Brain pericyte (primary cell): ENCODE measurements around the gene C5orf34.
"Not testable (repeated sequence)": the region's sequence is repeated elsewhere in the genome, so short reads cannot be mapped to it uniquely, and the experiment has no call there.

Experiments
- DNase-seq: peaks from one replicate; pipeline ENCODE4 v3.0.0-alpha.2; 2012; ENCODE audit warnings: low read depth, low spot score

C5orf34 gene

GRCh38 chr5:43515678-43516048 lies 715 bp upstream of the C5orf34 start:
- DNase-seq = no peak

GRCh38 chr5:43514471-43514815 lies 505 bp downstream of the C5orf34 start:
- DNase-seq = no peak

- no peak for DNase-seq
Observed at GRCh38 chr5:43514025-43514424, 923 bp downstream of the C5orf34 start.

DNA sequence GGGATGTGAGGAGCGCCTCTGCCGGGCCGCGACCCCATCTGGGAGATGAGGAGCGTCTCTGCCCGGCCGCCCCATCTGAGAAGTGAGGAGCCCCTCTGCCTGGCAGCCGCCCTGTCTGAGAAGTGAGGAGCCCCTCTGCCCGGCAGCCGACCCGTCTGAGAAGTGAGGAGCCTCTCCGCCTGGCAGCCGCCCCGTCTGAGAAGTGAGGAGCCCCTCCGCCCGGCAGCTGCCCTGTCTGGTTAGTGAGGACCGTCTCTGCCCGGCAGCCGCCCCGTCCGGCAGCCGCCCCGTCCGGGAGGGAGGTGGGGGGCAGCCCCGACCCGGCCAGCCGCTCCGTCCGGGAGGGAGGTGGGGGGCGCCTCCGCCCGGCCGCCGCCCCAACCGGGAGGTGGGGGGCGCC lies 3.9 kb downstream of the C5orf34 start:
- DNase-seq = not testable (repeated sequence)

GRCh38 chr5:43498581-43498980 lies 16.4 kb downstream of the C5orf34 start:
- DNase-seq = no peak

DNA sequence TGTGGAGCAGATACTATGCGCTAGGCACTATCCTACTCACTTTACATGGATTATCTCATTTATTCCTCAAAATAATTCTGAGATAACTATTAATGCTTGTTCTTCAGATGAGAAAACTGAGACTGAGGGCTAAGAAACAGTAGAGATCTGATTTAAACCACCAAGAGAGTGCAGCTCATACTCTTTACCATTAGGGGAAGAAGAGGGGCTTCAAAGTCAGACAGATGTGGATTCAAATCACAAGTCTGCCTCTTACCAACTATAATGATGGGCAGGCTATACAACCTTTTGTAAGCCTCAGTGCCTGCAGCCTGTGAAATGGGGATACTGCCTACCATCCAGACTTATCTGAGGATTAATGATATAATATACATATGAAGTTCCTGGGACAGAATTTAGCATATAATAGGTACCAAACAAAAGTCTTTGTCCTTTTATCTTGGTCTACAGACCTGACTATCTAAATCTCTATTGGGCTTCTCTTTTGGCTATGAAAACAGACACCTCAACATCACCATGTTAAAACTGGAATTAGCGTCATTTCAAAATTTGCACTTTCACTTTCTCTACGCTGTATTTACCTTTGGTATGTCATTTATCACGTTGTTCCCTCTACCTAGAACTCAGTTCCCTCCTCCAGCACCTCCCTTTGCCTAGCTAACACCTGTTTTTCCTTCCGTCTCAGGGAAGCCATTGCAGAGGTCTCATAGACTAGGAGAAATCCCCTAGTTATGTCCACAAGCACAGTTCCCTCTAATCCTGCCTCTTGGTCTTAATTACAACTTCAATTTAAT lies 17.4 kb downstream of the C5orf34 start:
- DNase-seq = no peak

DNA sequence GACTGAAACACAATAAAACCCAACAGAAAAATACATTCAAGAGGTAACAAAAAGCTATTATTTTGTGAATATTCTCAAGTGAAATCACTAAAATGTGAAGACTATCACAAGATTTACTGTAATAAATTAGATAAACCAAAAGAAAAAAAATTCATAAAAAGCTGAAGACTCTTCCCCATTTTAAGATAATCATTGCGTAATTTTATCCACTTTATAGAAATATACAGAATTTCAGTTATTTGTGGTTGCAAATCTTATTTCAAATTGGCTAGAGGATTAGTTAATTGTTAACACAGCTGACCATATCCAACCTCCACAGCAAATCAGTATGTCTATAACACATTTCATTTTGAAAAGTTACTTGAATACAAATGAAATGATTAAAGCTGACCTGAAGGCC lies 23.6 kb downstream of the C5orf34 start:
- DNase-seq = no peak

GRCh38 chr5:43486353-43486752 lies 28.6 kb downstream of the C5orf34 start:
- DNase-seq = no peak

- DNase-seq = no peak
Observed at GRCh38 chr5:43485406-43485805, 29.5 kb downstream of the C5orf34 start.

GRCh38 chr5:43484106-43484849 lies 30.7 kb downstream of the C5orf34 start:
- DNase-seq = peak; percentile 26

DNA sequence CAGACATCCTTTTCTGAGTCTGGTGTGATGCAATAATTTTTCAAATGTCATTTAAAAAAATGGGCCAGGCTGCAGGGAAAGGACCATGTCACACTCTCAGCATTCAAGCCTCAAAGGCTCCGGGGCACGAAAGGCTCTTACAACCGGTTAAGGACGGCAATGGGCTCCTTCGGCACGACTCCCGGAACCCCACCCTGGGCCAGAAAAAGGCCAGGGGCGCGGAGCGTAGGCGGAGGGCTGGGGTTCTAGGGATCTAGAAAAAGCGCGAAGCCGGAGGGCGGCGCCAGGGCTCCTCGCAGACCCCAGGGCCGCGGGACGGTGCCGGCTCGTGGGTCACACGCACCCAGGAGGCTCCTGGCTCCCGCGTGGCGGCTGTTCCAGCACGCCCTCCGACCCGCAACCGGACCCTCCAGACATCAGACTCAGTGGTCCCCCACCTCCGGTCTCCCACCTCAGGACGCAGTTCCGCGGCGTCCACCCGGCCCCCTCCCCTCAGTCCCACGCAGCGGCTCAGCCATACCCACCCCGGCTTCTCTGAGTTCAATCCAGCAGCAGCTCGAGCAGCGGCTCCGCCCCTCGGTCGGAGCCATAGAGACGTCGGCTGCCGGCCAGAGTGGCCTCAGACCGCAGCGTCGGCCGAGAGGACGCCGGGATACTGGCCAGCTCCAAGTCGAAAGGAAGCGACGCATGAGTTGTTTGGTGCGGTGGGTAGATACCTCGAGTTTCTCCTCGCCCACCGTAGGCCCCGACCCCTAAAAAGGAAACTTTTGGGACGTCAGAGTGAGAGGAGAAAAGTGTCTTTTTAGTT lies 31.4 kb downstream of the C5orf34 start, which contains the start of gene TMEM267:
Gene TMEM267 (minus strand): TSS at position 568 of the 808 bp plus-strand sequence. CDS start 29,896 bp downstream, outside the sequence.
- peak; percentile 80 for DNase-seq

GRCh38 chr5:43482490-43483297 lies 32.3 kb downstream of the C5orf34 start:
- no peak for DNase-seq

DNA sequence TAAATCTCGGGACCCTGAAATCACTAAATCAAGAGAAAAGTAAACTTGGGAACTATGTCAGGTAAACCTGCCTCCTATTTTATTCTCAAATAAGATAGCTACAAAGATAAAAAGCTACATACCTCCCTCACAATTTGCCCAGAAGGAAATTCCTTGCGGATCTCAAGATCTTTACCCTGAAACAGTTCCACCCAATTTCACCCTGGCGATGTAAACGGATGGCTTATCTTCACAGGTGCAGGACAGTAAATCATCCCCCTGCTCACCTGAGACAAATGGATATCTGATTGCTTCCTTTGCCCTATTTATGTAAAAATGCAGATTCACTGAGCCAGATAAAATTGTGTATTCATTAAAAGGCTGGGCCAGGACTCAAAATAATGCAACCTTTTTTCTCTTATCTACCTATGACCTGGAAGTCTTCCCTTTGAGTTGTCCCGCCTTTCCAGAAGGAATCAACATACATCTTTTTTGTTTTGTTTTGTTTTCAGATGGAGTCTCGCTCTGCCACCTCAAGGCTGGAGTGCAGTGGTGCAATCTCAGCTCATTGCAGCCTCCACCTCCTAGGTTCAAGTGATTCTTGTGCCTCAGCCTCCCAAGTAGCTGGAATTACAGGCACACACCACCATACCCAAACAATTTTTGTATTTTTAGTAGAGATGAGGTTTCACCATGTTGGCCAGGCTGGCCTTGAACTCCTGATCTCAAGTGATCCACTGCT lies 45.1 kb downstream of the C5orf34 start:
- DNase-seq = no peak

GRCh38 chr5:43467100-43467499 lies 47.8 kb downstream of the C5orf34 start:
- DNase-seq = no peak

- DNase-seq = not testable (repeated sequence)
Observed at GRCh38 chr5:43465455-43465854, 49.5 kb downstream of the C5orf34 start.

GRCh38 chr5:43461066-43461465 lies 53.9 kb downstream of the C5orf34 start:
- no peak for DNase-seq

DNA sequence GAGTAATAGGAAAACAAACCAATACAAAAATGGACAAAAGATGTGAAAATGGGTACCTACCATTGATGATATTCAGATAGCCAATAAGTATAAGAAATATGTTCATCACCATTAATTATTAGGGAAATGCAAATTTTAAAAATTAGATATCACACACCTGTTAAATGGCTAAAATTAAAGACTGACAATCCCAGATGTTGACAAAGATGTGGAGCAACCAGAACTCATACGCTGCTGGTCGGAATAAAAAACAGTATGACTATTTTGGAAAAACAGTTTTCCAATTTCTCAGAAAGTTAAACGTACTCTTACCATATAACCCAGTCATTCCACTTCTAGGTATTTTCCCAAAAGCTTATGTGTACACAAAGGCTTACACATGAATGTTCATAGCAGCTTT lies 58.4 kb downstream of the C5orf34 start:
- no peak for DNase-seq

- not testable (repeated sequence) for DNase-seq
Observed at GRCh38 chr5:43441575-43441974, 73.4 kb downstream of the C5orf34 start.

GRCh38 chr5:43437062-43437660 lies 77.8 kb downstream of the C5orf34 start:
- no peak for DNase-seq
